22Rv1 (cell line): ENCODE data around the gene ZBTB21.

Experiments used
- ZFX ChIP-seq: fragments of 450-650 bp; IDR thresholded peaks from 2 replicates; pipeline ENCODE4 v1.6.1; 2017; ENCODE audit warnings: antibody characterized with exemption, borderline replicate concordance
- TF ChIP-seq, protein P1 (sequence below): fragments of 450-650 bp; IDR thresholded peaks from 2 replicates; pipeline ENCODE4 v1.5.1; 2017; ENCODE audit warnings: mild to moderate bottlenecking

DNA sequence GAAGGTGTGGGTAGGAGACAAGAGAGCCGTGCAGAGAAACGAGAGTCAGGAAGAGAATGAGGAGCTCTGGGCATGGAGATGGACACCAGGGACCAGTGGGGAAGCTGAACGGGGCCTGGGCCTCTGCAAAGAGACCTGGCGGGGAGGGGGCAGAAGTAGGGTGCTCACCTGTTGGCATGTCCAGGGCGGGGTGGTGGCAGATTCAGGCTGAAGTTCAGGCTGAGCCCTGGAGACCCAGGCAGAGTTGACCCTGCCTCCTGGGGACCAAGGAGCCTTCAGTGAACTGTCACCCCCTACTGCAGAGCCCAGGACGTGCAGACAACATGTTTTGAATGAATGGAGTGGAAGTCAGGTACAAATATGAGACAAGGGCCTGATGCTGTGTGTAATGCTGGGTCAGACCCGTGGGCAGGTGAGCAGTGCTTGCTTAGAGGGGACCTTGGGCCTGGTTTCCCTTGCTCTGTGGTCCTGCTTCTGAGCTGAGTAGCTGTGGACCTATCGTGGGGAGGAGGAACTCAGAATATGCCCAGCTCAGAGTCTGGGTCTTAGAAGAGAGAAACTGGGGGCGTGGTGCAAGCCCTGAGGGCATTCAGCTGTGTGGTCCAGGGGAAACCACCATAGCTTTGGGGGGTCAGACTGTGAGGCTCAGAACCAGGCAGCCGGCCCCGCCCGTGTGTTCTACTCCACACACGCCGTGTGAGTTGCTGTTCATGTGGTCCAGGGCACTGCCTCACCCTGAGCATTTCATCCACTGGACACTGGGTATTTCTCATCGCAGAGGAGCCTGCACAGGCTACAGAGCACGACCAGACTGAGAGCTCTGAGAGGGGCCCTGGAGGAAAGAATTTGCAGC, 39.6 kb upstream of the ZBTB21 start:
- TF ChIP-seq, protein P1, sequence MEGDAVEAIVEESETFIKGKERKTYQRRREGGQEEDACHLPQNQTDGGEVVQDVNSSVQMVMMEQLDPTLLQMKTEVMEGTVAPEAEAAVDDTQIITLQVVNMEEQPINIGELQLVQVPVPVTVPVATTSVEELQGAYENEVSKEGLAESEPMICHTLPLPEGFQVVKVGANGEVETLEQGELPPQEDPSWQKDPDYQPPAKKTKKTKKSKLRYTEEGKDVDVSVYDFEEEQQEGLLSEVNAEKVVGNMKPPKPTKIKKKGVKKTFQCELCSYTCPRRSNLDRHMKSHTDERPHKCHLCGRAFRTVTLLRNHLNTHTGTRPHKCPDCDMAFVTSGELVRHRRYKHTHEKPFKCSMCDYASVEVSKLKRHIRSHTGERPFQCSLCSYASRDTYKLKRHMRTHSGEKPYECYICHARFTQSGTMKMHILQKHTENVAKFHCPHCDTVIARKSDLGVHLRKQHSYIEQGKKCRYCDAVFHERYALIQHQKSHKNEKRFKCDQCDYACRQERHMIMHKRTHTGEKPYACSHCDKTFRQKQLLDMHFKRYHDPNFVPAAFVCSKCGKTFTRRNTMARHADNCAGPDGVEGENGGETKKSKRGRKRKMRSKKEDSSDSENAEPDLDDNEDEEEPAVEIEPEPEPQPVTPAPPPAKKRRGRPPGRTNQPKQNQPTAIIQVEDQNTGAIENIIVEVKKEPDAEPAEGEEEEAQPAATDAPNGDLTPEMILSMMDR = no peak
- no peak for TF ChIP-seq ZFX
